NCI-H1436 (cell line): ENCODE results near the gene DHCR24.

Experiments used
- DNase-seq: peaks from one replicate; lab custom pipeline; 2025; lab: John Stamatoyannopoulos, UW

Gene DHCR24

GRCh38 chr1:54846301-54846700 lies 40.7 kb downstream of the DHCR24 start:
- no peak for DNase-seq

GRCh38 chr1:54845772-54846171 lies 41.2 kb downstream of the DHCR24 start:
- DNase-seq, result no peak

DNA sequence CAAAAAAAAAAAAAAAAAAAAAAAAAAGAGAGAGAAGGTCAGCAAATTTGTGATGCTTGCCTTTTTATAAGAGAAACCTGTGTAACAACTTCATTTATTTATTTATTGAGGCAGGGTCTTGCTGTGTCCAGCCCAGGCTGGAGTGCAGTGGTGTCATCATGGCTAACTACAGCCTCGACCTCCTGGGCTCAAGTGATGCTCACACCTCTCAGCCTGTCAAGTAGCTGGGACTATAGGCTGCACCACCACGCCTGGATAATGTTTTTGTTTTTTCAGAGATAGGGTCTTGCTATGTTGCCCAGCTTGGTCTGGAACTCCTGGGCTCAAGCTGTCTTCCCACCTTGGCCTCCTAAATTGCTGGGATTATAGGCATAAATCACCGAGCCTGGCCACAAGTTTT lies 42.4 kb downstream of the DHCR24 start:
- no peak for DNase-seq

DNA sequence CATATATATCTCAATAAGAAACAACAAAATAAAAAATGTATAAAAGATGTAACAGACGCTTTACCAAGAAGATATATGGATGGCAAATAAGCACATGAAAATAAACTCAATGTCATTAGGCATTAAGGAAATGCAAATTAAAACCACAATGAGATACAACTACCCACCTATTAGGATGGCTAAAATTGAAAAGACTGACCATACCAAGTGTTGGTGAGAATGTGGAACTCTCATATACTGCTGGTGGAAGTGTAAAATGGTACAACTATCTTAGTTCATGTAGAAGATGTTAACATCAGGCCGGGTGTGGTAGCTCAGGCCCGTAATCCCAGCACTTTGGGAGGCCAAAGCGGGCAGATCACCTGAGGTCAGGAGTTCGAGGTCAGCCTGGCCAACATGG lies 43.5 kb downstream of the DHCR24 start:
- DNase-seq, result no peak

DNA sequence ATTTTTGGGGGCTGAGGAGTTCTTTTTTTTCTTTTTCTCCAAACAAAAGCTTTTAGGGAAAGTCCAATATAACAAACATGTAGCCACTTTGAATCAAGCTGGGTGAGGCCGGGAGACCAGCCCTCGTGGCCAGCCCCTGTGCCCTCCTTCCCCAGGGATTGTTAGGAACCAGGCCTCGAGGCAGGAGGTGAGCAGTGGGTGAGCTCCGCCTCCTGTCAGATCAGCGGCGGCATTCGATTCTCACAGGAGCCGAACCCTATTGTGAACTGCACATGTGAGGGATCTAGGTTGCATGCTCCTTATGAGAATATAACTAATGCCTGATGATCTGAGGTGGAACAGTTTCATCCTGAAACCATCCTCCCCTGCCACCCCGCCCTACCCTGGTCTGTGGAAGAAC lies 44.0 kb downstream of the DHCR24 start:
- DNase-seq, result no peak

GRCh38 chr1:54842206-54842915 lies 44.6 kb downstream of the DHCR24 start:
- no peak for DNase-seq

DNA sequence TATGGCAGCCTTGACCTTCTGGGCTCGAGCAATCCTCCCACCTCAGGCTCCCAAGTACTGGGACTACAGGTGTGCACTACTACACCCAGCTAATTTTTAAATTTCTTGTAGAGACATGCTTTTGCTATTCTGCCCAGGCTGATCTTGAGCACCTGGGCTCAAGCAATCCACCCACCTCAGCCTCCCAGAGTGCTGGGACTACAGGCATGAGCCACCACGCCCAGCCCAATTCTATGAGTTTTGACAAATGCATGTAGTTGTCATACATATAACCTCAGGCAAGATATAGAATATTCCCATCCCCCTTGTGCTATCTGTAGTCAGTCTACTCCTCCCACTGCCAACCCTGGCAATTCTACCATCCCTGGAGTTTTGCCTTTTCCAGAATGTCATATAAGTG lies 47.2 kb downstream of the DHCR24 start:
- DNase-seq, result no peak

- no peak for DNase-seq
Measured at GRCh38 chr1:54838565-54839180, 48.3 kb downstream of the DHCR24 start.

DNA sequence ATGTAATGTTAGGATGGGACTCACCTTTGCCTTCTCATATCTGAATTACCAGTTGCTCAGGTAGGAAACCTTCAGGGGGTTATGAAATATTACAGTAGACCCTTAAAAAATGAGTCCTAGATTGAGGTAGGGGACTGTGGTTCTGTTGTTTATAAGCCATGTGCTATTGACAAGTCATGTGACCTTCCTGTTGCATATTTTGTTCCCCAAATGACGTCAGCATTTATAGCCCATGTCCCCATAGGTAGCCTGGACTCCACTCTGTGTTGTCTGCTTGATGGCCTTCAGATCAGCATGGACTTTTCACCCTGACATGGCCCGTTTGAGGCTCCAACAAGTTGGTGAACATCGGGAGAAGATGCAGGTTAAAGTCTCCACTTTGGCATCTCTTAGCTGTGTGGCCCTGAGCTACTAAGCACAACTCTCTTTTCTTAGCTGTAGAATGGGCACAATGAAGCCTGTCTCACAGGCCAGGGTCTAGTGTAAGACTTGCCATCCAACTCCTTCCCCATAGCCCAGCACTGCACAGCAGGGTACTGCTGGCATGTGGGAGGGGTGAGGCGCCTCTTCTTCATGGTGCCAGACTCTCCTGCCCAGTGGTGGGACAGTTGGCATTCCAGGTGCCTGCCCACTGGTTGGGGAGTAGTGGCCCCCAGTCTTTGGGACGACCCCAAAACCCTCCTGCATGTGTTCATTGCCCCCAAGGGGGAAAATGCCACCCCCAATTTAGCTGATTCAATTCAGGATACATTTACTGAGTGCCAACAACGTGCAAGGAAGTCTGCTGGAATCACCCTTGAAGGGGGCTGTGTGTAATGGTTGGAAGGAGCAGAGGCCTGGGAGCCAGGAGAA lies 49.8 kb downstream of the DHCR24 start:
- DNase-seq, result no peak

DNA sequence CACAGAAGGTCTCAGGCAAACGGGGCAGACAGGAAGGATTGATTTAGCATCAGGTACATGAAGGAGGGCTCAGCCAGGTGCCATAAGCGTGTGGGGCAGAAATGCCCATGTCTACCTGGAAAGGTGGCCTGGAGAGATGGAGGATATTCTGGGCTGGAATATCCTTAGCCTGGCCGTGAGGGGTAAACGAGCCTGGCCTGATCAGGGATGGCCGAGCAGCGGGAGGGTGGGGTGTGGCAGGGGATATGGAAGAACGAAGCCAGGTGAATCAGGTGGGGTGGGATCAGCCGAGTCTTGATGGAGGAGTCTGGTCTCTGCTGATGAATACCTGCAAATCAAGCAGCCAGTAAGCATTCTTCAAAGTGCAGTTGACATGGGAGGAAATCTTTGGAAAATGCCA lies 50.4 kb downstream of the DHCR24 start:
- no peak for DNase-seq

GRCh38 chr1:54835970-54836369 lies 51.0 kb downstream of the DHCR24 start:
- DNase-seq, result no peak

DNA sequence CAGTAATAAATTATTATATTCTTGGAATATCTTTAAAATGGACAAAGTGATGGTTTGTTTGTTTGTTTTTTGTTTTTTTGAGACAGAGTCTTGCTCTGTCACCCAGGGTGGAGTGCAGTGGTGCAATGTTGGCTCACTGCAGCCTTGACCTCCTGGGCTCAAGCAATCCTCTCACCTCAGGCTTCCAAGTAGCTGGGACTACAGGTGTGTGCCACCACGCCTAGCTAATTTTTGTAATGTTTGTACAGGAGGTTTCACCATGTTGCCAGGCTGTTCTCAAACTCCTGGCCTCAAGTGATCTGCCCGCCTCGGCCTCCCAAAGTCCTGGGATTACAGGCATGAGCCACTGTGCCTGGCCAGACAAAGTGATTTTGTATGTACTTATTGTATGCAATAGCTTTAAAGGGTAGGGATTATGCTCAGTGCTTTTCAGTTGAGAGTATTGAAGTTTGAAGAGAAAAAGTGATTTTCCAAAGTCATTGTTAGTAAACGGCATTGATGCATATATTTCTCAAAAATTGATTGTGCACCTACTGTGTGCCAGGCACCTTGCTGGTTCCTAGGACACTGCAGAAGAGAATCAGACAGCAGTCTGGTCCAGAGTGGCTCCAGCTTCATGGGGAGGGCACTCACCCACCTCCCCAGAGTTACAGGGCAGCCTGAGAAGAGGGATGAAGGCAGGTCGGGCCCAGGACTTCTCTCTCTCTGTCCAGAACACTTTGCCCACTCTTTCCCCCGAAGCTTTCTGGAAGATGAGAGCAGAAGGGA lies 51.7 kb downstream of the DHCR24 start:
- DNase-seq, result no peak

DNA sequence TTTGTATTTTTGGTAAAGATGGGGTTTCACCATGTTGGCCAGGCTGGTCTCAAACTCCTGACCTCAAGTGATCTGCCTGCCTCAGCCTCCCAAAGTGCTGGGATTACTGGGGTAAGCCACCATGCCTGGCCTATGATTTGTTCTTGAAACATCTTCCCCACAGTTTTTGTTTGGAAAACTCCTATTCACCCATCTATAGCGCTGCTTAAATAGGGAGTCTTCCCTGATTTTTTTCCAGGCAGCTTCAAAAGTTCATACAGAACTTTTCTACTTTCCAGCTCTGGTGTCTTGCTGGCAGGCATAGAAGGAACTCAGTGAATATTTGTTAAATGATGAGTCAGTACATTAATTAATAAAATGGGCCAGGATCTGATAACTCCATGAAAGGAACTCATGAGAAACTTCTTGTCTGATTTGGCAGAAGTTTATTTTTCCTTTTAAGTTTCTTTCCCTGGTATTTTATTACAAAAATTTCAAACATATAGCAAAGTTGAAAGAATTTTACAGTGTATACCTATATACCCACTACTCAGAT lies 52.9 kb downstream of the DHCR24 start:
- no peak for DNase-seq

- DNase-seq, result no peak
Measured at GRCh38 chr1:54833121-54833520, 53.9 kb downstream of the DHCR24 start.

DNA sequence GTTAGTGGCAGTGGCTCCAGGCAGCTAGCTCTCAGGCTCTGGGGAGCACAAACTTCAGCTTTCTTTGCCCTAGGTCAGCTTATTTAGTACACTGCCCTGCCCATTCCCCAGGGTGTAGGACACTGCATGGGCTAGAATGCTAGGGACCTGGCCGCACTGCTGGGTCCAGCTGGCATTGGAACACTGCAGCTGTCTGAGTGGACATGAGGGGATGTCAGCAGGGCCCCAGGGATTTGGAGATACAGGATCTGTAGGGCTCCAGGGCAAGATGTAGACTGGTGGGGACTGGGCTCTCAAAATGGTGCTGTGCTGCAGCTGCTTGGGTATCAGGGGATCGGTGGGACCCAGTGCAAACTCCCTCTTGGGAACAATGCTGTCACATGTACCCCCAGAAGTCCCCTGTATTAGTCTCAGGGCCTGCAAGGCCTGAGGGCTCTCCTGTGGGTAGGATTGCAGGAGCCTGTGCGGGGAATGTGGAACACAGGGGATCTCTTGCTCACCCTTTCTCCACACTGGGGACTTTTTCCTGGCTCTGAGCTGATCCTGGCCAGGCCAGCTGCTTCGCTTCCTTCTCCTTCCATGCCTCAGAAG lies 60.7 kb downstream of the DHCR24 start:
- no peak for DNase-seq

DNA sequence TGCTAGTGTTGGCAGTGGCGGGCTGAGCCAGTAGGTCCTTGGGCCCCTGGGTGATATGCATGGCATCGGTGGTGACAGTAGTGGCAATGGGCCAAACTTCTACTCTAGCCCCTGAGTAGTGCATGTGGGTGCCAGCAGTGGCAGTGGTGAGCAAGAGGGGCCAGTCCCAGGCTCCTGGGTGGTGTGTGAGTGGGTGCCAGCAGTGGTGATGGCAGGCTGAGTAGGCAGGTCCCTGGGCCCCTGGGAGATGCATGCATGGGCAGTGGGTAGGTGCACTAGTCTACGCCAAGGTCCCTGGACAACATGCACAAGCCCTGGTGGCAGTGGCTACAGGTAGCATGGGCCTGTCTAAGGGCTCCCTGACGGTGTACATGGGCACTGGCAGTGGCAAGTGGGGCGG lies 61.3 kb downstream of the DHCR24 start:
- no peak for DNase-seq

DNA sequence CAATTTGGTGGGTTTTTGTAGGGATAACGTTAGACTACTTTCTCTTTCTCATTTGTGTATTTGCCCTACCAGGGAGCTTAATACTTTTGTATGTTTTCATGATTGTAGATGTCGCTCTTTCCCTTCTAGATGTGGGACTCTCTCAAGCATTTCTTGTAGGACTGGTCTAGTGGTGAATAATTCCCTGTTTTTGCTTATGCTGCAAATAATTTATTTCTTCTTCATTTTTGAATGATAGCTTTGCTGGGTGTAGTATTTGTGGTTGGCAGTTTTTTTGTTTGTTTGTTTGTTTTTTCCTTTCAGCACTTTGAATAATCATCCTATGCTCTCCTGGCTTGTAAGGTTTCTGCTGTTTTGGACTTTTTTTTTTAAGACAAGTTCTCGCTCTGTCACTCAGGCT lies 63.3 kb downstream of the DHCR24 start:
- DNase-seq, result no peak

- no peak for DNase-seq
Measured at GRCh38 chr1:54819733-54820132, 67.3 kb downstream of the DHCR24 start.

DNA sequence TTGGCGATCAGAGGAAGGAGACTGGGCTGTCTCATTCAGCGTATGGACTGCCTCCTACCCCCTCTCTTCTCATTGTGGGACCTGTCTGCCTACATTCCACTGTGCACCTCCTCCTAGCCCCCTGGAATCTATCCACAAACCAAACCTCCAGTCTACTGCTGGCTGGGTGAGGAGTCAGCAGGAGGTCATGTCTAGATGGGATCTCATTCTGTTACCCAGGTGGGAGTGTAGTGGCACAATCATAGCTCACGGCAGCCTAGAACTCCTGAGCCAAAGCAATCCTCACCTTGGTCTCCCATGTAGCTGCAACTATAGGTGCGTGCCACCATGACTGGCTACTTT lies 67.8 kb downstream of the DHCR24 start:
- no peak for DNase-seq

- DNase-seq, result no peak
Measured at GRCh38 chr1:54818461-54819194, 68.4 kb downstream of the DHCR24 start.

GRCh38 chr1:54816951-54817350 lies 70.0 kb downstream of the DHCR24 start:
- DNase-seq, result no peak
